ENCODE results near the gene ORM2.

- TF ChIP-seq TAF1 (IDR thresholded peaks at IDR 0.05; ENCODE audit: low read depth, low read length) = no peak
- no peak for TF ChIP-seq SPI1 (IDR thresholded peaks at IDR 0.05; ENCODE audit: low read depth, low read length)
- TF ChIP-seq POLR2AphosphoS5 (IDR thresholded peaks at IDR 0.05; ENCODE audit: low read depth, low read length) = no peak
Observed at GRCh38 chr9:114327749-114328148, 1.9 kb upstream of the ORM2 start.

Data from GM12891 (cell line).